Measurements from ENCODE around the gene SLC27A5.
"Not testable (repeated sequence)": the region's sequence is repeated elsewhere in the genome, so short reads cannot be mapped to it uniquely, and the experiment has no call there.

The SLC27A5 gene

GRCh38 chr19:58470837-58471543 lies 40.8 kb downstream of the SLC27A5 start:
- peaks cover 23% of the 10 kb centered on the region for H3K36me3 ChIP-seq (ENCODE audit: control insufficient read depth, insufficient read depth, low read length)
- H3K4me1 ChIP-seq (ENCODE audit: control insufficient read depth, insufficient read depth, low read length): not testable (repeated sequence)

GRCh38 chr19:58469241-58470013 lies 42.4 kb downstream of the SLC27A5 start:
- Histone ChIP-seq H3K36me3 (ENCODE audit: control insufficient read depth, insufficient read depth, low read length) (peaks cover 23% of the 10 kb centered on the region), H3K9me3 (ENCODE audit: control insufficient read depth, insufficient read depth, low read depth, low read length) (no peaks in the 10 kb centered on the region), H3K4me3 (ENCODE audit: low read depth, low read length) (no peak overlapping the region), H3K27me3 (ENCODE audit: control insufficient read depth, insufficient read depth, low read length) (peaks cover 10% of the 10 kb centered on the region), H3K9ac (ENCODE audit: low read length) (no peak overlapping the region), H3K27ac (ENCODE audit: low read depth, low read length) (no peak overlapping the region), H3K4me1 (ENCODE audit: control insufficient read depth, insufficient read depth, low read length) (peaks cover 4% of the 10 kb centered on the region; the same call in 1 of the 2 replicates)

More at GRCh38 chr19:58470837-58471543, 40.8 kb downstream of the SLC27A5 start:
- not testable (repeated sequence) for H3K9me3 ChIP-seq (ENCODE audit: control insufficient read depth, insufficient read depth, low read depth, low read length); H3K27ac ChIP-seq (ENCODE audit: low read depth, low read length); H3K9ac ChIP-seq (ENCODE audit: low read length); H3K4me3 ChIP-seq (ENCODE audit: low read depth, low read length); H3K27me3 ChIP-seq (ENCODE audit: control insufficient read depth, insufficient read depth, low read length)

GRCh38 chr19:58468216-58468839 lies 43.5 kb downstream of the SLC27A5 start:
- Histone ChIP-seq H3K9me3 (ENCODE audit: control insufficient read depth, insufficient read depth, low read depth, low read length) (no peaks in the 10 kb centered on the region), H3K27me3 (ENCODE audit: control insufficient read depth, insufficient read depth, low read length) (peaks cover 10% of the 10 kb centered on the region), H3K36me3 (ENCODE audit: control insufficient read depth, insufficient read depth, low read length) (peaks cover 23% of the 10 kb centered on the region), H3K27ac (ENCODE audit: low read depth, low read length) (no peak overlapping the region), H3K9ac (ENCODE audit: low read length) (no peak overlapping the region), H3K4me1 (ENCODE audit: control insufficient read depth, insufficient read depth, low read length) (peaks cover 4% of the 10 kb centered on the region; the same call in 1 of the 2 replicates), H3K4me3 (ENCODE audit: low read depth, low read length) (peak overlapping the region; percentile 49)

- Histone ChIP-seq H3K4me1 (ENCODE audit: control insufficient read depth, insufficient read depth, low read length) (peaks cover 4% of the 10 kb centered on the region; the same call in 1 of the 2 replicates), H3K9me3 (ENCODE audit: control insufficient read depth, insufficient read depth, low read depth, low read length) (no peaks in the 10 kb centered on the region), H3K9ac (ENCODE audit: low read length) (peak within 1 kb of the TSS; percentile 75), H3K36me3 (ENCODE audit: control insufficient read depth, insufficient read depth, low read length) (peaks cover 12% of the 10 kb centered on the region), H3K4me3 (ENCODE audit: low read depth, low read length) (peak within 1 kb of the TSS; percentile 83), H3K27me3 (ENCODE audit: control insufficient read depth, insufficient read depth, low read length) (peaks cover 10% of the 10 kb centered on the region), H3K27ac (ENCODE audit: low read depth, low read length) (no peak within 1 kb of the TSS)
Observed at GRCh38 chr19:58466760-58467589, 44.8 kb downstream of the SLC27A5 start, which contains the start of gene ZNF324. Gene ZNF324 (plus strand): TSS chr19:58467080. CDS start chr19:58469186, 2,106 bp downstream.

GRCh38 chr19:58466089-58466759 lies 45.6 kb downstream of the SLC27A5 start:
- peak overlapping the region; percentile 83 for H3K4me3 ChIP-seq (ENCODE audit: low read depth, low read length)
- H3K27ac ChIP-seq (ENCODE audit: low read depth, low read length): no peak overlapping the region
- H3K27me3 ChIP-seq (ENCODE audit: control insufficient read depth, insufficient read depth, low read length): peaks cover 10% of the 10 kb centered on the region
- peaks cover 4% of the 10 kb centered on the region; the same call in 1 of the 2 replicates for H3K4me1 ChIP-seq (ENCODE audit: control insufficient read depth, insufficient read depth, low read length)
- H3K36me3 ChIP-seq (ENCODE audit: control insufficient read depth, insufficient read depth, low read length): peaks cover 7% of the 10 kb centered on the region
- H3K9ac ChIP-seq (ENCODE audit: low read length): no peak overlapping the region
- no peaks in the 10 kb centered on the region for H3K9me3 ChIP-seq (ENCODE audit: control insufficient read depth, insufficient read depth, low read depth, low read length)

- Histone ChIP-seq H3K27ac (ENCODE audit: low read depth, low read length) (no peak overlapping the region), H3K4me3 (ENCODE audit: low read depth, low read length) (no peak overlapping the region), H3K36me3 (ENCODE audit: control insufficient read depth, insufficient read depth, low read length) (peaks cover 4% of the 10 kb centered on the region; the same call in 1 of the 2 replicates), H3K27me3 (ENCODE audit: control insufficient read depth, insufficient read depth, low read length) (no peaks in the 10 kb centered on the region), H3K9me3 (ENCODE audit: control insufficient read depth, insufficient read depth, low read depth, low read length) (no peaks in the 10 kb centered on the region), H3K4me1 (ENCODE audit: control insufficient read depth, insufficient read depth, low read length) (no peaks in the 10 kb centered on the region), H3K9ac (ENCODE audit: low read length) (no peak overlapping the region)
Observed at GRCh38 chr19:58460039-58460438, 51.8 kb downstream of the SLC27A5 start.

- peaks cover 6% of the 10 kb centered on the region for H3K36me3 ChIP-seq (ENCODE audit: control insufficient read depth, insufficient read depth, low read length)
- H3K4me1 ChIP-seq (ENCODE audit: control insufficient read depth, insufficient read depth, low read length): no peaks in the 10 kb centered on the region
- H3K9me3 ChIP-seq (ENCODE audit: control insufficient read depth, insufficient read depth, low read depth, low read length): no peaks in the 10 kb centered on the region
- H3K4me3 ChIP-seq (ENCODE audit: low read depth, low read length): no peak overlapping the region
- no peak overlapping the region for H3K27ac ChIP-seq (ENCODE audit: low read depth, low read length)
- H3K27me3 ChIP-seq (ENCODE audit: control insufficient read depth, insufficient read depth, low read length): peaks cover 11% of the 10 kb centered on the region
- H3K9ac ChIP-seq (ENCODE audit: low read length): no peak overlapping the region
Observed at GRCh38 chr19:58456111-58456510, 55.7 kb downstream of the SLC27A5 start.

GRCh38 chr19:58455306-58455705 lies 56.5 kb downstream of the SLC27A5 start:
- H3K9ac ChIP-seq (ENCODE audit: low read length): no peak overlapping the region

GRCh38 chr19:58453743-58454142 lies 58.0 kb downstream of the SLC27A5 start:
- no peak overlapping the region for H3K9ac ChIP-seq (ENCODE audit: low read length)
- H3K4me3 ChIP-seq (ENCODE audit: low read depth, low read length): no peak overlapping the region
- peaks cover 15% of the 10 kb centered on the region for H3K9me3 ChIP-seq (ENCODE audit: control insufficient read depth, insufficient read depth, low read depth, low read length)
- H3K27me3 ChIP-seq (ENCODE audit: control insufficient read depth, insufficient read depth, low read length): peaks cover 23% of the 10 kb centered on the region
- H3K27ac ChIP-seq (ENCODE audit: low read depth, low read length): no peak overlapping the region
- peaks cover 6% of the 10 kb centered on the region for H3K36me3 ChIP-seq (ENCODE audit: control insufficient read depth, insufficient read depth, low read length)
- no peaks in the 10 kb centered on the region for H3K4me1 ChIP-seq (ENCODE audit: control insufficient read depth, insufficient read depth, low read length)

More at GRCh38 chr19:58455306-58455705, 56.5 kb downstream of the SLC27A5 start:
- peaks cover 6% of the 10 kb centered on the region for H3K36me3 ChIP-seq (ENCODE audit: control insufficient read depth, insufficient read depth, low read length)
- H3K4me1 ChIP-seq (ENCODE audit: control insufficient read depth, insufficient read depth, low read length): no peaks in the 10 kb centered on the region
- no peak overlapping the region for H3K27ac ChIP-seq (ENCODE audit: low read depth, low read length)
- H3K4me3 ChIP-seq (ENCODE audit: low read depth, low read length): no peak overlapping the region
- peaks cover 19% of the 10 kb centered on the region for H3K27me3 ChIP-seq (ENCODE audit: control insufficient read depth, insufficient read depth, low read length)
- no peaks in the 10 kb centered on the region for H3K9me3 ChIP-seq (ENCODE audit: control insufficient read depth, insufficient read depth, low read depth, low read length)
